Aorta (tissue), 5 donors: Measurements from ENCODE around the gene CTU2. TPM values are rescaled to one million over a fixed set of nuclear protein-coding genes. Genes with fewer than 3 reads are reported as not detected.

Source experiments
- ATAC-seq: fragments of 200-7000 bp; cut with Tn5 transposase; one replicate; pipeline ENCODE4 v1.9.1; 2022; ENCODE audit warnings: moderate library complexity; ENCODE audit not compliant: low FRiP score
- DNase-seq, 2 donors: peaks; one replicate each; pipeline ENCODE4 v3.0.0-alpha.2; 2020
- H3K27ac ChIP-seq, 2 donors: one replicate each; pipeline ENCODE4 v1.5.1; 2013; ENCODE audit warnings: low read length in 2 of 2, mild to moderate bottlenecking in 2 of 2, moderate library complexity in 2 of 2, control low read depth in 1 of 2, inconsistent platforms in 1 of 2, low read depth in 1 of 2
- H3K27me3 ChIP-seq, 2 donors: one replicate each; pipeline ENCODE4 v1.6.1; 2013; ENCODE audit warnings: control low read depth in 1 of 2, low read length in 1 of 2, mild to moderate bottlenecking in 1 of 2, moderate library complexity in 1 of 2; ENCODE audit not compliant: insufficient read depth in 2 of 2, control insufficient read depth in 1 of 2
- H3K36me3 ChIP-seq, 2 donors: one replicate each; pipeline ENCODE4 v1.6.1; 2013; ENCODE audit warnings: control low read depth in 1 of 2, low read length in 1 of 2, mild to moderate bottlenecking in 1 of 2; ENCODE audit not compliant: insufficient read depth in 2 of 2, control insufficient read depth in 1 of 2
- H3K4me1 ChIP-seq, 2 donors: one replicate each; pipeline ENCODE4 v1.6.1; 2013; ENCODE audit warnings: low read length in 2 of 2, control low read depth in 1 of 2, mild to moderate bottlenecking in 1 of 2, moderate library complexity in 1 of 2; ENCODE audit not compliant: insufficient read depth in 2 of 2, control insufficient read depth in 1 of 2
- H3K4me3 ChIP-seq, 2 donors: one replicate each; pipeline ENCODE4 v1.5.1; 2013; ENCODE audit warnings: low read length in 2 of 2, control low read depth in 1 of 2, mild to moderate bottlenecking in 1 of 2
- H3K9me3 ChIP-seq: one replicate; pipeline ENCODE4 v1.6.1; 2013; ENCODE audit warnings: mild to moderate bottlenecking, low read length; ENCODE audit not compliant: control insufficient read depth
- WGBS, 2 donors: extraction: QIAGEN DNeasy Blood & Tissue Kit; methylation state at CpG; one replicate each; pipeline ENCODE4 v1.1.7; 2013; 5-methylcytosine and 5-hydroxymethylcytosine counted together
- intact Hi-C, 2 donors: fragments of 100-400 bp; cut with DNase I; formaldehyde crosslinking; loops; one replicate each; pipeline versions ENCODE4 v1.14.2 to v1.15.0; 2022
- polyA plus RNA-seq, 2 donors: library from polyadenylated mRNA; stranded (reverse); fragments of 200-250 nt; gene quantifications; one replicate each; pipeline ENCODE4 v1.2.3, GENCODE V29; 2013
- total RNA-seq, 2 donors: library from RNA; stranded (reverse); fragmentation: NEBNext Ultra II Directional; extraction: Animal tissue kit (Norgen Biotek cat#: 25700); gene quantifications; one replicate each; pipeline ENCODE4 v1.2.1, GENCODE V29; 2021
- donor health status: healthy with polysubstance abuse.
- donor health status: Bipolar disorder and iron deficiency.
- donor health status: DM: no; HTN: no; CAD: no.
- donor health status: DM: no; HTN: no; CAD: no.
- donor health status: DM: yes; HTN: yes; CAD: no.

Gene CTU2
- total and polyA plus RNA-seq, 4 donors = 4.0 to 18.4 (median 16.4) TPM

- H3K4me3 ChIP-seq = no peak overlapping the region
- H3K4me1 ChIP-seq = no peaks in the 10 kb centered on the region
- no peaks in the 10 kb centered on the region for H3K9me3 ChIP-seq
- ATAC-seq (no peak), DNase-seq (peak in 1 of 2 donors; percentile 73)
- intact Hi-C loops = no loop called here
- no peaks in the 10 kb centered on the region for H3K27me3 ChIP-seq
- H3K36me3 ChIP-seq = no peaks in the 10 kb centered on the region
- 52 to 60% methylated on average over 32 of the region's 32 CpGs for WGBS, 2 donors
- no peak overlapping the region for H3K27ac ChIP-seq
Observed at GRCh38 chr16:88678224-88678979, 27.9 kb upstream of the CTU2 start.

DNA sequence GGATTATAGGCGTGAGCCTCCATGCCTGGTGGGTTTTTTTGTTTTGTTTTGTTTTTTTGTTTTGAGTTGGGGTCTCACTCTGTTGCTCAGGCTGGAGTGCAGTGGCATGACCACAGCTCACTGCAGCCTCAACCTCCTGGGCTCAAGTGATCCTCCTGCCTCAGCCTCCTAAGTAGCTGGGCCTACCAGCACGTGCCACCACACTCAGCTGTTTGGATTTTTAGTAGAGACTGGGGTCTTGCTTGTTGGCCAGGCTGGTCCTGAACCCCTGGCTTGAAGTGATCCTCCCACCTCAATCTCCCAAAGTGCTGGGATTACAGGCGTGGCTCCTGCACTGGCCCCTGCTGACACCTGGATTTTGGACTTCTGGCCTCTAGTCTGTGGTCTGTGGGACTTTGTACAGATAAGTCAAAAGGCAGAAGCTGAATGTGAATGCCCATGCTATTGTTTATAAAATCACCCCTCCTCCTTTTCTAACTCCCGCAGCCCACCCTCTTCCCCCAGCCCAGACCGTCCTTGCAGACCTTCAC is 25.7 kb upstream of the CTU2 start:
- no peak overlapping the region for H3K4me3 ChIP-seq
- WGBS, 2 donors = 84 to 85% methylated on average over 5 of the region's 5 CpGs
- no peaks in the 10 kb centered on the region for H3K4me1 ChIP-seq
- H3K9me3 ChIP-seq = no peaks in the 10 kb centered on the region
- H3K27me3 ChIP-seq = no peaks in the 10 kb centered on the region
- no peak overlapping the region for H3K27ac ChIP-seq
- intact Hi-C loops = no loop called here
- no peaks in the 10 kb centered on the region for H3K36me3 ChIP-seq
- DNase-seq (no peak), ATAC-seq (no peak)

DNA sequence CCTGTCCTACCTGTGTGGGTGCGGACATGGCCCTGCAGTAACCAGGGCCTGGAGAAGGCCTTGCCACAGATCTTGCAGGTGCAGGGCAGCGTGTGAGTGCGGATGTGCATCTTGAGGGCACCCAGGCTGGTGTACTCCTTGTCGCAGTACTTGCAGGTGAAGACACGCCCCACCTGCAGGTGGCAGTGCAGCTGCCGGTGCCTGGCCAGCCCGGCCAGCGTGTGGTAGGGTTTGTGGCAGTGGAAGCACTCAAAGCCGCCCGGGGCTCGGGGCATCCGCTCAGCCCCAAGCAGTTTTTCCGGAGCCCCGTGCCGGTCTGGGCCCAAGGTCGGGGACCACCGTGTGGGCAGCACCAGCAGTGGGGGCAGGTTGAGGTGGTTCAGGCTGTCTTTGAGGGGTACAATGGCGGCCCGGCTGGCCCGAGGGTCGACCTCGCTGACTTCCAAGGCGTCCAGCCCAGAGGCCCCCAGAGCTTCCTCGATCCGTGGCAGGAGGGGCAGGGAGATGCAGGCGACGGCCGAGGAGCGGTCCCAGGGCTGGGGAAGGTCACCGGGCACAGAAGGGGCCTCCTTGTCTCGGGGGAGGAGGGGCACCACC is 25.1 kb upstream of the CTU2 start:
- DNase-seq = peak in 1 of 2 donors; percentile 75
- intact Hi-C loops = no loop called here
- Histone ChIP-seq H3K4me3 (no peak overlapping the region), H3K27ac (no peak overlapping the region), H3K27me3 (no peaks in the 10 kb centered on the region), H3K36me3 (no peaks in the 10 kb centered on the region), H3K4me1 (no peaks in the 10 kb centered on the region), H3K9me3 (no peaks in the 10 kb centered on the region)
- no peak for ATAC-seq
- 50 to 58% methylated on average over 31 of the region's 31 CpGs for WGBS, 2 donors

GRCh38 chr16:88681709-88682451 is 24.4 kb upstream of the CTU2 start:
- H3K4me1 ChIP-seq = no peaks in the 10 kb centered on the region
- whole genome bisulfite sequencing, 2 donors = 41 to 45% methylated on average over 21 of the region's 21 CpGs
- H3K4me3 ChIP-seq = no peak overlapping the region
- no peak overlapping the region for H3K27ac ChIP-seq
- no peaks in the 10 kb centered on the region for H3K27me3 ChIP-seq
- DNase-seq (peak; percentile 76 to 86), ATAC-seq (peak; percentile 15)
- H3K36me3 ChIP-seq = no peaks in the 10 kb centered on the region
- intact Hi-C loops = no loop called here
- H3K9me3 ChIP-seq = no peaks in the 10 kb centered on the region

DNA sequence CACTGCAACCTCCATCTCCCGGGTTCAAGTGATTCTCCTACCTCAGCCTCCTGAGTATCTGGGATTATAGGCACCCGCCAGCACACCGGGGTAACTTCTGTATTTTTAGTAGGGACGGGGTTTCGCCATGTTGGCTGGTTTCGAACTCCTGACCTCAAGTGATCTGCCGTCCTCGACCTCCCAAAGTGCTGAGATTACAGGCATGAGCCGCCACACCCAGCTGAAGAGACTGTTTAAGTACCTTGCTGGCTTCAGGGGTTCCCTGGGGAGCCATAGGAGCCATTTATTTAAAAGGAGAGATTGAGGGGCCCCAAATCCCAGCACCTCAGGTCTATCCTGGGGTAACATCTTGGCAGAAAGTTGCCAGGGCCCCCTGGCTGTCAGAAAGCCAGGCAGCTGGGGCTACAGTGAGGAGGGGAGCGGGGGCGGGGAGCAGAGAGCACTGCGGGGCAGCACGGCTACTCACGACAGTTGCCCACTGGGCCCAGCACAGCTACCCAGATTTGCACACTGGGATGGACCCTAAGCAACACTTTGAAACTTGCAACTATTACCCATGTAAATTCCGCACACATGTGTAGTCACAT is 21.6 kb upstream of the CTU2 start:
- DNase-seq (no peak), ATAC-seq (no peak)
- Histone ChIP-seq H3K27me3 (no peaks in the 10 kb centered on the region), H3K4me1 (no peaks in the 10 kb centered on the region), H3K36me3 (no peaks in the 10 kb centered on the region), H3K4me3 (no peak overlapping the region), H3K9me3 (no peaks in the 10 kb centered on the region), H3K27ac (no peak overlapping the region)
- intact Hi-C loops = no loop called here
- 66 to 69% methylated on average over 15 of the region's 15 CpGs for WGBS, 2 donors

DNA sequence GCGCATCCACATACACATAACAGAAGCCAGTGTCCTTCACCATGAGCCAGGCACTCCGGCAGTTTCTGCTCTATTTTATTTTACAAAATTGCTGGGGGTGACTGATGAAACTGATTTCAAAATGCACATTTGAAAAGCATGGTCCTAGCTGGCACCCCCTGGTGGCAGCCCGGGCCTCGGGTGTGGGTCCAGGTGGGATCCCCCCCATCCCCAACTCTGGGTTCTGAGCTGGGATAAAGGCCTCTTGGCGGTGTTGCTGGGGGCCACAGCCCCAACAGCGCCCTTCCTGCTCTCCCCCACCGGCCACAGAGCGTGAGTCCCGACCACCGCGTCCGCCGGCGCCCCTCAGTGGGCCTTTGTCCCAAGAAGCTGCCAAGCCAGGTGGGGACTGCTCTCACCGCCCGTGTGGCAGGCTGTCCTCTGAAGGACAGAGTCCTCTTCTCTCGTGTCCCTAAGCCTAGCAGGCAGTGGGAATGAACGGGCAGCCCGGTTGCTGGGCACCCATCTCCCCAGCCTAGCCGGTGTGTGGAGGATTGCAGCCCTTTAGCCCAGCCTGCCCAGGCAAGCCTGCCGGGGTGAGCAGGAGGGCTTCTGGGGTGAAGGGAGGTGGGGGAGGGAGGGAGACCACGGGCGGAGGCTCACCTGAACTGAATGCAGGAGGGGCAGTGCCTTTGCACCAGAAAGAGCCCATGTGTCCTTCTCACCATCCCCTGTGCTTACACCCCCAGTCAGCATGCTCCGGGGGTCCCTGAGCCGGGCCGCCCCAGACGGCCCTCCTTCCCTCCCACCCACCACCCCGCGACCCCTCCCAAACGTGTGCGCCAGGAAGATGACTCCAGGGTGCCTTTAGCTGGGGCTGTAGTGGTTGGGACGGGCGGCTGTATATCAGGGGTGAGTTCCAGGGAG is 20.9 kb upstream of the CTU2 start:
- WGBS, 2 donors = 5 to 6% methylated on average over 32 to 33 of the region's 33 CpGs
- peak in 1 of 2 donors; percentile 82 for DNase-seq
- no peaks in the 10 kb centered on the region for H3K27me3 ChIP-seq

DNA sequence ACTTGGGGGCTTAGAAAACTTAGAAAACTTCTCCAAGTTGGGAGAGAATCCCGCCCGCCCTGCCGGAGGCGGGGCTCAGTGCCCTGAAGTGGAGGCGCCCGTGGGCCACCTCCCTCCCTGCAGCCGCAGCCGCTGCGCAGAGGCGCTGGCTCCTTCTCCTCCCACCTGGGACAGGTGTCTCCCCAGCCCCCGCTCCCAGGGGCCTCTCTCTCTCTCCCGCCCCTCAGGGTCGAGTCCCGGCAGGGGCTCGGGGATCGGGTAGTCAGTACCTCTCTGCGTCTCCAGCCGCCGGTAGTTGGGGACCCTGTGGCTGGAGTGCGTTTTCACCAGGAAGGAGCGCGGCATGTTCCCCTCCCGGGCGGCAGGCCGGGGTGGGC is 20.3 kb upstream of the CTU2 start:
- H3K4me3 ChIP-seq = no peak overlapping the region
- intact Hi-C loops = no loop called here
- WGBS, 2 donors = 0 to 1% methylated on average over 14 to 25 of the region's 25 CpGs
- H3K9me3 ChIP-seq = no peaks in the 10 kb centered on the region
- ATAC-seq = peak; percentile 9
- no peak for DNase-seq
- H3K27ac ChIP-seq = no peak overlapping the region
- no peaks in the 10 kb centered on the region for H3K4me1 ChIP-seq
- no peaks in the 10 kb centered on the region for H3K36me3 ChIP-seq
- H3K27me3 ChIP-seq = no peaks in the 10 kb centered on the region

More for the DNA sequence above, 20.9 kb upstream of the CTU2 start:
- Histone ChIP-seq H3K4me3 (no peak overlapping the region), H3K36me3 (no peaks in the 10 kb centered on the region), H3K4me1 (no peaks in the 10 kb centered on the region), H3K9me3 (no peaks in the 10 kb centered on the region), H3K27ac (no peak overlapping the region)
- intact Hi-C loops = no loop called here
- no peak for ATAC-seq
